Inflammatory macrophage treated with lipopolysaccharide for 1 hour (primary cell): ENCODE results near the gene GLCCI1.
"Not testable (repeated sequence)": the region's sequence is repeated elsewhere in the genome, so short reads cannot be mapped to it uniquely, and the experiment has no call there.

Source experiments
- DNase-seq, 2 donors: peaks; one replicate each; pipeline ENCODE4 v3.0.0-alpha.2; 2020 to 2022

GLCCI1 gene

DNA sequence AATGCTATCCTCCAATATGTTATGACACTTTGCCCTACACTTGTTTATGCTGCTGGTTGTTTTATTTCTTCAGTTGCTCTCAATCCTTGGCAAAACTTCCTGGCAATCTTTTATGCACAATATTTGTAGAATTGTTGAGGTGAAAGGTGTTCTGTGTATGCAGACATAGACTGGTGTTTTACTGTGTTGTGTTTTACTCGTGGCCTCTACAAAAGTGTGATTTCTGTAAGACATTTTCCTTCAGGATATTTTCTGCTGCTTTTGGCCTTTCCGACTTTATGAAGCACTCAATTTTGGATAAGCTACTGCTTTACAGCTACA, 21.8 kb downstream of the GLCCI1 start:
- no peak for DNase-seq

DNA sequence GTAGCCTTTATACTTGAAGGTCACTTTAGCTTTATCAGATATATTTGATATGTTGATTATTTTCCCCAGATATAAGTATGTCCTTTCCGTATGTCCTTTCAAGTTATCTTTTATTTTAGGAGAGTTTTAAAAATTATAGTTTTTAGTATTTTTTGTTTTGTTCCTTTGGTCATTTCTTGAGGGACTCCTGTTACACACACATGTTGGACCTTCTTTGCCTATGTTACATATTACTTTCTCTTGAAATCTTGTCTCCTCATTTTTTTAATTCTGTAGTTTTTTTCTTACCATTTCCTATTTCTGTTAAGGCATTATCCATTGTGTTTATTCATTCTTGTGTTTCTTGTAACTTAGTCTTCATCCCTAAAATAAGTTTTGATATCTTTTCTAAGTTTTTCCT, 23.9 kb downstream of the GLCCI1 start:
- DNase-seq, result no peak

DNA sequence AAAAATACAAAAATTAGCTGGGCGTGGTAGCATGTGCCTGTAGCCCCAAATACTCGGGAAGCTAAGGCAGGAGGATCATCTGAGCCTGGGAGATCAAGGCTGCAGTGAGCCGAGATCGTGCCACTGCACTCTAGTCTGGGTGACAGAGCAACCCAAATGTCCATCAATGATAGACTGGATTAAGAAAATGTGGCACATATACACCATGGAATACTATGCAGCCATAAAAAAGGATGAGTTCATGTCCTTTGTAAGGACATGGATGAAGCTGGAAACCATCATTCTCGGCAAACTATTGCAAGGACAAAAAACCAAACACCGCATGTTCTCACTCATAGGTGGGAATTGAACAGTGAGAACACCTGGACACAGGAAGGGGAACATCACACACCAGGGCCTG, 26.8 kb downstream of the GLCCI1 start:
- not testable (repeated sequence) for DNase-seq

DNA sequence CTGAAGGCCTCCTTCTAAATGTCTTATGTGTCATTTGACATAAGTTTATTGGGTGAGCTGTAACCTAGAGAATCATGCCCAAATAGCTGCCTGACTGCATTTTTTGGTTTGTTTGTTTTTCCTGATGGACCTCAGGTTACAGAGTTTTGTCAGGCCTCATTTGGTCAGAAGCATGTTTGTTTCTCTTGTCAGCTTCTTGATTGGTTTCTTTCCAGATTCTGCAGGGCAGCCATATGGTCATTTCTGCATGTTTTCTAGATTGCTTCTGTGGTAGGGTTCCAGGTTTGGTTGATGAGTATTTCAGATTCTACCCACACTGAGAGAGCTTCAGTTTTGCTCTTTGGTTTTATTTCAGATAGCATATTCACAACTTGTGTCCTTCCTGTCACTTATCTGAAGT, 28.0 kb downstream of the GLCCI1 start:
- no peak for DNase-seq

DNA sequence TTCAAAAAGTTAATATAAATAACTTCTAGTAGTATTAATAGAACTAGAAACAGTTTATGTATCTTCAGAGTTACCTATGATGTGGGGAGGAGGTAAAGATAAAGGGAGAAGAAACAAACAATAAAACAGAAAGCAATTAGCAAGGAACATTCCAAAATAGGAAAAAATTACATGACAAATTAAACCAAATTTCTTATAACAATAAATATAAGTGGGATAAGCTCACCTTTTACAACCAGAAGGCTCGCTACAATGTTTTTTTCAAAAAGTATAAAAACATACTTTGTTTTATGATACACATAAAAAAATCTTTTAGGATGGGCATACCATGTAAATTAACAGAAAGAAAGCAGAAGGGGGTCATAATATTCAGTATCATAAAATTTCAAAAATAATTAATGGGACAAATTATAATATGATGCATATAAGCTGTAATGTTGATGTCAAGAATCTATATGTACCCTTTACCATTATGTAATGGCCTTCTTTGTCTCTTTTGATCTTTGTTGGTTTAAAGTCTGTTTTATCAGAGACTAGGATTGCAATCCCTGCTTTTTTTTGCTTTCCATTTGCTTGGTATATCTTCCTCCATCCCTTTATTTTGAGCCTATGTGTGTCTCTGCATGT, 31.8 kb downstream of the GLCCI1 start:
- no peak for DNase-seq

- DNase-seq, result no peak
Measured at GRCh38 chr7:8003077-8003476, 34.5 kb downstream of the GLCCI1 start.

DNA sequence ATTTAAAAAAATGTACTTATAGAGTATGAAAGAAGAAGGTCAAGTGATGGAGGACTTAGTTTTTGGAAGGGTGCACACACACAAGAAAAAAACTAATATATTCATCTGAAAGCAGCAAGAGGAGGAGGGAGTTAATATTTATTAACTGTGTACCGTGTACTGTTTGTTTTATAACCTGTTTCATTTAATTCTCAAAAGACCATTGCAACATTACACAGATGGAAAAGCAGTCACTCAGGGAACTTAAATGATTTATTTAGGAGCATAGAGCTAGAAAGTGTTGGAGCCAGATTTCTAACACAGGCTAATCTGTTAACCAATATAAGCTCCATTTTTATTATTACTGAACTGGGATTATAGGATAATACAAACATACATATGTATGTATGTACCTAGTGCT, 36.7 kb downstream of the GLCCI1 start:
- DNase-seq, result no peak

- DNase-seq, result no peak
Measured at GRCh38 chr7:8014399-8014798, 45.8 kb downstream of the GLCCI1 start.

DNA sequence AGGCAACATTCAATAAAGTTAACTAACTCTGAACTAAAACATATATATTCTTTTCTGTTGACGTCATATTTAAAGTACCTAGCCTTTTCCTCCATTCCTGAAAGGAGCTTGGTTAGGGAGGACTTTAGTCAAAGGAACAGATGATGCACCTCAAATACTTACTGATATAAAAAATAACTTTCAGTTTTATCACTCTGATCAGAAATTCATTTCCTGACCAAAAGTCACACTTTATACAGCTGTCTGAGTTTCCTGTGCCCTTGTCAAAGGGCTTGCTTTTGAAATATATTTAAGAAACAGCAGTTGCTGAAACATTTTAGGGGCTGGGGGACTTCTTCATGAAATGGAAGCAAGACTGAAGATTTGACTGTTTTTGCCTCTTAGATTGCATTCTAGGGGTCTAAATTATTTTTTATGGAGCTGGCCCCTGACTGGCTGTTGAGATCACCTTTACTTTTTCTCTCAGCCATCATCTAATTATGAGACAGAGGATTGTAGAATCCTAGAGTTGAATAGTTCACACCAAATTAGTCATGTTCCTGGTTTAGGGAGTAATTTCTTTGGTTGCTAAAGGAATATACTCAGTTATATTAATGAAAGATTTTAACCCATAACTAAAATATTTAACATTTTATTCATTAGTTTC, 46.6 kb downstream of the GLCCI1 start:
- no peak for DNase-seq

- DNase-seq, result no peak
Measured at GRCh38 chr7:8015746-8016120, 47.1 kb downstream of the GLCCI1 start.

DNA sequence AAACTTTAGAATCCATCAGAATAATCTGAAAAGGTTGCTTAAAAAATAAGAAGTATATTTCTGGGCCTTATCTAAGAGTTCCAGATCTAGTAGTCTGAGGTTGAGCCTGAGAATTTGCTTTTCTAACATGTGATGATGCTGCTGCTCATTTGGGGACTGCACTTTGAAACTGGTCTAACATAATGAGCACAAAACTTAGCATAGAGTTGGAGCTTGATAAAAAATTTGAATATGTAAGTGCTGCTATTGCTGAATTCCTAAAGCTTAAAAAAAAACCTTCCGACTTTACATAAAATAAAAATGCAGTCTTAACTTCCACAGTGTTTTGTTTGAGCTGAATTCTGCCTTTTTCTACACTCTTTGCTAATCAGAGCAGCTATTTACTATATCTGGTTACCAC, 48.8 kb downstream of the GLCCI1 start:
- no peak for DNase-seq

DNA sequence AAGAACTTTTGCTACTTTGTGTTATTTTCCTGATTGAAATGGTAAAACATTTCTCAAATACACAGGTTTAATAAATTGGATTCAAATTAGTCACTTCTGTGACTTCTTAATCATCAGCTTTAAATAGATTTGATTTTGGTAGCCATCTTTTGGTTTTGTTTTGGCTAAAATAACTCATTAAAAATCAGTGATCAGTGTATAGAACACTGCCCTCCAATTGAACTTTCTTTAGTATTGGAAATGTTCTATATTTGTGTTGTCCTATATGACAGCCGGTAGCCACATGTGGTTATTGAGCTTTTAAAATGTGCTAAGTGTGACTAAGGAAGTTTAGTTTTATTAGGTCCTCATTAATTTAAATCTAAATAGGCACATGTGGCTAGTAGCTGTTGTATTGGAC, 50.4 kb downstream of the GLCCI1 start:
- no peak for DNase-seq

DNA sequence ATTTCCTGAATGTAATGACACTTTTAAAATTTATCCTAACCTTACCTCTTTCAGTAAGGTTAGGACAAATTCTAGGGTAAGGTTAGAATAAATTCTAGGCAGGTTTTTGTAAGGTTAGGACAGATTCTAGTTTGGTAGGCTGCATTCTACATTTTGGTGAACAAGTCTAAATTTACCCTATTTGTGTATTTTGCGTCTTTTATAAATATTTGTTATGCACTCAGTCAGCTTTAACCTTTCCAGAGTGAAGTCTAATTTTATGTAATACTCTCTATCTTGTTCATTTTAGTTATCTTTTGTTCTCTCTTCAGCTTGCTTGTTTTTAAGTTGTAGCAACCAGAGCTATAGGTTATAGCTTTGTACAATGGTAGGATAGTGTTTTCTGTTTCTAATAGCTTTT, 54.0 kb downstream of the GLCCI1 start:
- DNase-seq, result no peak

DNA sequence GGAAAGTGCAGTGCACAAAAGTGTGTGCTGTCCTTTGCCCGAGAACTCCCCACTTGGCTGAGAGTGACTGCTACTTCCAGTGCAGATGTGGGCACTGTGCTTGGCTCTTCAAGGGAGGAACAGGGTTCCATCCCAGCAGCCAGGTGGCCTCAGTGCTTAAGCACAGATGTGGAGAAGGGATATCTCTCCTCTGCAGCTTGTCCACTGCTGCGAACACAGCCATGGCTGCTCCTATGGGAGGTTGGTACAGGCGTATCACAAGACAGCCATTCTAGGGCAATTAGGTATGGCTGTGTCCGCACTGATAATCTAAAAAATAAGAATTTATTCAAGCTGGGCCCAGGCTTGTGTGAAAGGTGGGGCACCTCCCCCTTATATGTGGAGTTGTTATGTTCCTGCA, 66.6 kb downstream of the GLCCI1 start:
- DNase-seq, result no peak

DNA sequence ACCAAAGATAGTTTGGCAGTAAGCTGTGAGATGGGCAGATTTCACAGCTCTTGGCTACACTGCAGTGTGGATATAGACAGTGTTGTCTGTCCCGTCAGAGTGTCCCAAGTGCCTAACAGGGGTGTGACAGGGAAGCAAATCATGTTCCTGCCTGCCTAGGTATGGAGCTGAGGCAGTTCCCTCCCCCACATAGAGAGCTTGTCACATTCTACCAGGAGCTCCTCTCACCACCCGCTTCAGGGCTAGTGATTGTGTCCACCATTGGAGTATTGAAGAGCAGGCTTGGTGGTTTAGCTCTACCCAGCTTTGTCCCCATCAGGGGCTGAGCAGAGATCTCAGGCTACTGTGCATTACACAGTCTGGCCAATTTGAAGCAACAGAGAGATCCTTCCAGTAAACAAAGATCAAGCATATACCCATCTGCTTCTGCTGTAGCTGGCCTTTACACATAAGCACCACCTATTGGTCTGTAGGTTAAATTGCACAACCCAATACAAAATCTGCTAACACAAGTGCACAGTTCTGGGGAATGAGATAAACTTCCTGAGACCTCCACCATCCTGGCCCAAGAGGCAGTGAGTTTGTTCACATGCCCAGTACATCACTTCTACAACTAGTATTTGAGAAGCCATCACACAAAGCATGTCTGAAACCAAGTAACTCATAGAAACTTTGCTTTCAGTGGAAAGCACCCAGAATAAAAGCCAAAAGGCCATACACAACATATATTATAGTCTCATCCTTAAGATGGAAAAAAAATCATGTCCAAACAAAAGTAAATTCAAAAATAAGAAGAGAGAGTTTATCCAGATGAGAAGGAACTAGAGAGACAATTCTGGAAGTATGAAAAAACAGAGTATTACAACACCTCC, 67.3 kb downstream of the GLCCI1 start:
- peak in 1 of 2 donors; percentile 18 for DNase-seq

DNA sequence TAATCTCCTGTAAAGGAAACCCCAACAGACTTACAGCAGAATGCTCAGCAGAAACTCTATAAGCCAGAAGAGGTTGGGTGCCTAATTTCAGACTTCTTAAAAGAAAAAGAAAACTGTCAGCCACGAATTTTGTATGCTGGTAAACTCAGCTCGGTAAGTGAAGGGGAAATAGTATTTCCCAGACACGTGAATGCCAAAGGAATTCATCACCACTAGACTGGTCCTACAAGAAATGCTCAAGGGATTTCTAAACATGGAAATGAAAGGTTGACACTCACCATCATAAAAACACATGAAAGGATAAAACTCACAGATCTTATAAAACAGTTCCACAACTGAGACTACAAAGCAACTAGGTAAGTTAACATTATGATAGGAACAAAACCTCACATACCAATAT, 68.6 kb downstream of the GLCCI1 start:
- DNase-seq, result no peak

- no peak for DNase-seq
Measured at GRCh38 chr7:8040768-8041369, 72.3 kb downstream of the GLCCI1 start.

DNA sequence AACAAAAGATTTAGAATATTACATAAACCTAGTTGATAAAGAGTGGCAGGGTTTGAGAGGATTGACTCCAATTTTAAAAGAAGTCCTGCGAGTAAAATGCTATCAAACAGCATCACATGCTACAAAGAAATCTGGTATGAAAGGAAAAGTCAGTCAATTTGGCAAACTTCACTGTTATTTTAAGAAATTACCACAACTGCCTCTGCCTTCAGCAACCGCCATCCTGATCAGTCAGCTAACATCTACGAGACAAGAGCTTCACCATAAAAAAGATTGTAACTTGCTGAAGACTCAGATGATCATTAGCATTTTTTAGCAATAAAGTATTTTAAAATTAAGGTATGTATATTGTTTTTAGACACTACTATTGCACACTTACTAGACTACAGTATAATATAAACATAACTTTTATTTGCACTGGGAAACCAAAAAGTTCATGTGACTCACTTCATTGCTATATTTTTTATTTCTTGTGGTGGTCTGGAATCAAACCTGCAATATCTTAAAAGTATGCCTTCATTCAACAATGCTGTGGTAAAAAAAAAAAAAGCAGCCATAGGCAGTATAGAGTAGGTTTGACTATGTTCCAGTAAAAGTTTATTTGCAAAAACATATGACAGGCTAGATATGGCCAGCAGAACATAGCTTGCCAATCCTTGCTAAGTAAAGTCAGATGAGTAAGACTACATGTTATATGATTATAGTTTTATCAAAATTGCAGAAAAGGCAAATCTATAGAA, 74.4 kb downstream of the GLCCI1 start:
- no peak for DNase-seq

DNA sequence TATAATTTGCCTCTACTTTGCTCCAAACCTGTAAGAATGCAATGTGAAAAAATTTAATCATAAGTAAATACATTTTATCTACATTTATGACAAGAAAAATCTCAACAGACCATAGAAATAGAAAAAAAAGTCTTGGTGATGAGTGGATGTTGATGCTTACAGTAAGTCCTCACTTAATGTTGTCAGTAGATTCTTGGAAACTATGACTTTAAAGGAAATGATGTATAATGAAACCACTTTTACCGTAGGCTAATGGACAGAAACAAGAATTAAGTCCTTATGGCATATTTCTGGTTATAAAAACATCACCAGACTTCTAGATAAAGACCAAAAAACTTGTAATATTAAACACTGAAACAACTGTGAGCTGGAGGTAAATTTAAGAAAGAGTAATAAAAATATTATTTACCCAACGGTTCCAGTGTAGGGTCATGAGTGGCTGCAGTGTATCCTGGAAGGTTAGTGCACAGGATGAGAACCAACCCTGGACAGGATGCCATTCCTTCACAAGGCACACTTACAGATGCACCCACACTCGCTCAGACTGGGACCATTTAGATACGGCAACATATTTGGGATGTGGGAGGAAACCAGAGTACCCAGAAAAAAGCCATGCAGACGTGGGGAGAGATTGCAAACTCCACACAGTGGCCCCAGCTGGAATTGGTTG, 76.3 kb downstream of the GLCCI1 start:
- DNase-seq, result no peak

DNA sequence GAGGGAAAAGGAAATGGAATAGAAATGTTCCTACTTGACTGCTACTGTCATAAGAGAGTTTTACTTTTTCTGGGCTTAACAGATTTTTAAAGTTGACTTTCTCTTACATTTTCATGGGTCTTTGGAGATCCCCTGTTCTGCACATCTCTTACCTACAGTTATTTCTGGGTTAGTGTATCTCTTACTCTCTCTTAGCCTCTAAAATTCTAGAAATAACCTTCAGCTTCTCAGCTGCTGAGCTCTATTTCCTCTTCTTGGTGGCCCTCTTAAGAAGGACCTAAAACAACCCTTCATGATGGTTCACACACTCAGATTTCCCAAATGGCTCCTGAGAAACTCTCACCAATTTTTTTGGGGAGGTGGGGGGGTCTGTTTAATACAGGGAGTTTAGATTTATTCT, 79.5 kb downstream of the GLCCI1 start:
- not testable (repeated sequence) for DNase-seq

GRCh38 chr7:8051373-8051772, 82.8 kb downstream of the GLCCI1 start:
- no peak for DNase-seq

- DNase-seq, result no peak
Measured at GRCh38 chr7:8051998-8052397, 83.4 kb downstream of the GLCCI1 start.

DNA sequence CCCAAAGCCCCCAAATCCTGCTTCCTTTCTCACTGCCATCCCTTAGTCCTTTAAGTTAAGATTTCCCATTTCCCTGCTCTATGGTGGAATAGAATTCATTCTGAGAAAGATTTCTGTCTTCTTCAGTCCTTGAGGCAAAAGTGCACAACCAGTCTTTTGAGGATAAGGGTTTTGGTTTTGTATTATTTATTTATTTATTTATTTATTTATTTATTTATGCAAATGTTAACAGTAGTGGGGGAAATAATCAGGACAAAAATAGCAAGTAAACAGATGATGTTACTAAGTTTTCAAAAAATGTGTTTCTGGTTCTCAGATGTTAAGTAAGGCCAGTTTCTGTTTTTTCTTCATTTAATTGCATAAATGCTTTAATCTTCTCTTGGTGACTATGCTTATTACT, 84.2 kb downstream of the GLCCI1 start:
- no peak for DNase-seq
